HepG2 (cell line): ENCODE results near the gene LRRC3. TPM values are rescaled to one million over a fixed set of nuclear protein-coding genes. Genes with fewer than 3 reads are reported as not detected.

Source experiments
- ARHGAP35 ChIP-seq: sonication (generic); formaldehyde crosslinking; IDR thresholded peaks from 2 replicates; pipeline ENCODE4 v1.9.0; 2022; ENCODE audit warnings: mild to moderate bottlenecking, inconsistent platforms, moderate library complexity, missing genetic modification reagents, borderline replicate concordance
- ATM ChIP-seq: fragments of 450-650 bp; IDR thresholded peaks from 2 replicates; pipeline ENCODE4 v1.7.1; 2017; ENCODE audit warnings: mild to moderate bottlenecking, borderline replicate concordance
- BHLHE40 ChIP-seq: IDR thresholded peaks from 2 replicates; pipeline ENCODE4 v1.6.1; 2011; ENCODE audit warnings: low read length, improper control_type of control experiment
- BRD4 ChIP-seq: sonication (generic); formaldehyde crosslinking; IDR thresholded peaks from 2 replicates; pipeline ENCODE4 v1.4.0; 2020; ENCODE audit warnings: missing genetic modification reagents
- CHCHD3 ChIP-seq: sonication (generic); formaldehyde crosslinking; IDR thresholded peaks from 2 replicates; pipeline ENCODE4 v1.8.0; 2022; ENCODE audit warnings: mild to moderate bottlenecking, missing genetic modification reagents, moderate library complexity
- GMEB2 ChIP-seq: IDR thresholded peaks from 2 replicates; pipeline ENCODE4 v1.6.1; 2016; ENCODE audit warnings: missing biosample characterization, missing genetic modification reagents, low read depth
- KLF6 ChIP-seq: IDR thresholded peaks from 2 replicates; pipeline ENCODE4 v1.8.0; 2016; ENCODE audit warnings: missing biosample characterization, missing genetic modification reagents
- NR2F1 ChIP-seq, 2 experiments: fragments of 450-650 bp in 1 of 2; formaldehyde crosslinking in 1 of 2; IDR thresholded peaks; 2 replicates each; pipeline versions ENCODE4 v1.5.0 to v1.6.1; 2016 to 2020; ENCODE audit warnings: mild to moderate bottlenecking in 1 of 2, missing compliant biosample characterization in 1 of 2, missing genetic modification reagents in 1 of 2, moderate library complexity in 1 of 2
- RCOR2 ChIP-seq: IDR thresholded peaks from 2 replicates; pipeline ENCODE4 v1.6.1; 2016; ENCODE audit warnings: missing biosample characterization, missing genetic modification reagents
- SETDB1 ChIP-seq: sonication (generic); formaldehyde crosslinking; IDR thresholded peaks from 2 replicates; pipeline ENCODE4 v1.5.1; 2020; ENCODE audit warnings: missing genetic modification reagents, mild to moderate bottlenecking, borderline replicate concordance
- SRSF9 ChIP-seq: fragments of 200-400 bp; formaldehyde crosslinking; IDR thresholded peaks from 2 replicates; pipeline ENCODE4 v1.6.1; 2018; ENCODE audit warnings: borderline replicate concordance, mild to moderate bottlenecking, low read depth, low read length; ENCODE audit not compliant: insufficient read depth, poor library complexity, severe bottlenecking
- ZBTB44 ChIP-seq: sonication (generic); formaldehyde crosslinking; IDR thresholded peaks from 2 replicates; pipeline ENCODE4 v1.4.0; 2020; ENCODE audit warnings: missing genetic modification reagents
- ZNF280B ChIP-seq: sonication (generic); formaldehyde crosslinking; IDR thresholded peaks from 2 replicates; pipeline ENCODE4 v1.5.0; 2020; ENCODE audit warnings: missing genetic modification reagents, mild to moderate bottlenecking, borderline replicate concordance
- ZNF446 ChIP-seq: sonication (generic); formaldehyde crosslinking; IDR thresholded peaks from 2 replicates; pipeline ENCODE4 v1.5.0; 2020; ENCODE audit warnings: mild to moderate bottlenecking, missing genetic modification reagents
- ZNF530 ChIP-seq: sonication (generic); formaldehyde crosslinking; IDR thresholded peaks from 2 replicates; pipeline ENCODE4 v1.5.0; 2020; ENCODE audit warnings: low read depth, mild to moderate bottlenecking, missing genetic modification reagents
- ZNF614 ChIP-seq: IDR thresholded peaks from 2 replicates; pipeline ENCODE4 v1.6.1; 2018; ENCODE audit warnings: missing biosample characterization, missing genetic modification reagents, inconsistent platforms, borderline replicate concordance
- ZNF672 ChIP-seq: sonication (generic); formaldehyde crosslinking; IDR thresholded peaks from 2 replicates; pipeline ENCODE4 v1.8.1; 2022; ENCODE audit warnings: missing genetic modification reagents
- polyA plus RNA-seq, 8 experiments: library from polyadenylated mRNA; depleted of rRNA in 3 of 8; stranded (reverse) in 7 of 8; unstranded in 1 of 8; fragments of >200 nt; fragmentation: Illumina TruSeq in 4 of 8; extraction: Trizol in 4 of 8; gene quantifications; 2 replicates each; pipeline versions ENCODE4 v1.2.1 to v1.2.3, GENCODE V29; 2011 to 2016; ENCODE audit warnings: low read depth in 4 of 8, missing spikeins in 1 of 8, mixed read lengths in 1 of 8; ENCODE audit not compliant: insufficient read depth in 1 of 8
- total RNA-seq, 5 experiments: library from RNA; depleted of rRNA; stranded (reverse); fragments of >200 nt; fragmentation: Illumina TruSeq; extraction: Trizol; gene quantifications; 2 replicates each; pipeline ENCODE4 v1.2.3, GENCODE V29; 2016; ENCODE audit warnings: low read depth in 1 of 5
- TF ChIP-seq, protein P1 (sequence below), 2 experiments: sonication (generic) in 1 of 2; formaldehyde crosslinking in 1 of 2; IDR thresholded peaks; 2 replicates each; pipeline versions ENCODE4 v1.5.1 to v1.6.1; 2011 to 2020; ENCODE audit warnings: borderline replicate concordance in 1 of 2, low read depth in 1 of 2, low read length in 1 of 2, mild to moderate bottlenecking in 1 of 2, missing genetic modification reagents in 1 of 2, moderate library complexity in 1 of 2
- TF ChIP-seq, protein P2 (sequence below): sonication (generic); formaldehyde crosslinking; IDR thresholded peaks from 2 replicates; pipeline ENCODE4 v1.8.0; 2022; ENCODE audit warnings: mild to moderate bottlenecking, missing genetic modification reagents

The LRRC3 gene
- total and polyA plus RNA-seq, 2 of the 13 experiments (the other 11 are each of a cell fraction or from before 2014, with no cell fraction given): 4.8 to 16.5 TPM

DNA sequence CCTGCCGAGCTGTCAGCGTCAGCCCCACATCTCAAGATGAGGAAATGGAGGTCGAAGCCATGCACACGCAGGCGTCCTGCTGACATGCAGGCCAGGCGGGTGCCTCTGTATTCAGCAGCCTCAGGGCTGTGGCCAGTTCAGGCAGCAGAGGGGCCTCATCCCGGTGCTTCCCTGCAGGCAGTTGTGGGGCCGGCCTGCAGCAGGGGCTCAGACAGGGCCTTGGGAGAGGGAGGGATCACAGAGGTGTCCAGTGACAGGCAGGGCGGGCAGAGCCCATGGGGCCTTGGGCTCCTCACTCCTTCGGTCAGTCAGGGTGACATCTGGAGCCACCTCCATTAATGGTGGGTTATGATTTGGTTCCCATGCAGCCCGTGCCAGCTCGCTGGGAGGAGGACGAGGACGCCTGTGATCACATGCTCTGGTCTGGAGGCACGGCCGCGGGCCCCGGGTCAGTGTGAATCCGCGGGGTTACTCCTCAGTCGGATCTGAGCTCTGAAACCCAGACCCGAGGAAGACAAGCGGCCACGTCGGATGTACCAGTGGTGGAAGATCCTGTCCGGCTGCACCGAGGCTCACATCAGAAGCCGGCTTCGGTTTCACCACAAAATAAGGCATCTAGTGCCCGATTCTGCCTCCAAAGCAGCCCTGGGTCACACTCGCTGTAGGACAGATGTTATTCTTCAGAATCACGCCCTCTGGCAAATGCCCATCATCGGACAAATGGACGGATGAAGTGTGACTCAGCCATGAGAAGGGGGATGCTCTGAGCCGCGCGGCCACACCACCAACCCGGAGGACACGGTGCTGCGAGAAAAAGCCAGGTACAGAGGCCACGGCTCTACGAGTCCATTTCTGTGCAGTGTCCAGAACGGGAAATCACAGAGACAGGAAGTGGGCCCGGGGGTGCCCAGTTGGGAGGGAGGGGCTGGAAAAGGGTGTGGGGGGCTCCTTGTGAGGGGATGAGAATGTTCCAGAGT, 51.3 kb downstream of the LRRC3 start (continued):
- TF ChIP-seq, protein P1, sequence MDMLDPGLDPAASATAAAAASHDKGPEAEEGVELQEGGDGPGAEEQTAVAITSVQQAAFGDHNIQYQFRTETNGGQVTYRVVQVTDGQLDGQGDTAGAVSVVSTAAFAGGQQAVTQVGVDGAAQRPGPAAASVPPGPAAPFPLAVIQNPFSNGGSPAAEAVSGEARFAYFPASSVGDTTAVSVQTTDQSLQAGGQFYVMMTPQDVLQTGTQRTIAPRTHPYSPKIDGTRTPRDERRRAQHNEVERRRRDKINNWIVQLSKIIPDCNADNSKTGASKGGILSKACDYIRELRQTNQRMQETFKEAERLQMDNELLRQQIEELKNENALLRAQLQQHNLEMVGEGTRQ (IDR thresholded peaks at IDR 0.05; ENCODE audit: low read depth, low read length): no peak
- TF ChIP-seq, protein P1 (CRISPR knock-in tag; IDR thresholded peaks at IDR 0.05; ENCODE audit: borderline replicate concordance): peak; percentile 26; the same call in 1 of the 2 replicates
- TF ChIP-seq ZNF446 (CRISPR knock-in tag): no peak
- TF ChIP-seq ZNF614: no peak
- TF ChIP-seq BHLHE40: no peak
- no peak for TF ChIP-seq ATM
- TF ChIP-seq, protein P2, sequence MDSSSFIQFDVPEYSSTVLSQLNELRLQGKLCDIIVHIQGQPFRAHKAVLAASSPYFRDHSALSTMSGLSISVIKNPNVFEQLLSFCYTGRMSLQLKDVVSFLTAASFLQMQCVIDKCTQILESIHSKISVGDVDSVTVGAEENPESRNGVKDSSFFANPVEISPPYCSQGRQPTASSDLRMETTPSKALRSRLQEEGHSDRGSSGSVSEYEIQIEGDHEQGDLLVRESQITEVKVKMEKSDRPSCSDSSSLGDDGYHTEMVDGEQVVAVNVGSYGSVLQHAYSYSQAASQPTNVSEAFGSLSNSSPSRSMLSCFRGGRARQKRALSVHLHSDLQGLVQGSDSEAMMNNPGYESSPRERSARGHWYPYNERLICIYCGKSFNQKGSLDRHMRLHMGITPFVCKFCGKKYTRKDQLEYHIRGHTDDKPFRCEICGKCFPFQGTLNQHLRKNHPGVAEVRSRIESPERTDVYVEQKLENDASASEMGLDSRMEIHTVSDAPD (CRISPR knock-in tag): no peak
- no peak for TF ChIP-seq CHCHD3 (CRISPR knock-in tag)
- no peak for TF ChIP-seq SETDB1 (CRISPR knock-in tag)
- no peak for TF ChIP-seq ZNF672
- TF ChIP-seq NR2F1 (CRISPR knock-in tag; IDR thresholded peaks at IDR 0.05): no peak
- no peak for TF ChIP-seq ARHGAP35 (CRISPR knock-in tag)
- TF ChIP-seq ZNF530 (CRISPR knock-in tag): 0 out of 2 replicates have a peak, but pooled peaks have one; percentile 68
- 0 out of 2 replicates have a peak, but pooled peaks have one; percentile 36 for TF ChIP-seq KLF6 (CRISPR knock-in tag)
- TF ChIP-seq ZBTB44 (CRISPR knock-in tag): no peak
- TF ChIP-seq SRSF9: no peak
- no peak for TF ChIP-seq RCOR2 (CRISPR knock-in tag)
- 0 out of 2 replicates have a peak, but pooled peaks have one; percentile 14 for TF ChIP-seq ZNF280B (CRISPR knock-in tag)
- peak; percentile 78 for TF ChIP-seq BRD4 (CRISPR knock-in tag)
- no peak for TF ChIP-seq GMEB2 (CRISPR knock-in tag)
